RKO (cell line): Measurements from ENCODE around the gene MAP3K9.
A peak's percentile ranks its signal among the peaks of the same experiment; 100 is the strongest.

ENCODE experiments used
- DNase-seq: peaks from one replicate; pipeline ENCODE4 v3.0.0-alpha.2; 2016; ENCODE audit warnings: low spot score

The MAP3K9 gene

GRCh38 chr14:70785556-70785955 lies 23.8 kb downstream of the MAP3K9 start:
- peak; percentile 42 for DNase-seq

GRCh38 chr14:70784886-70785285 lies 24.4 kb downstream of the MAP3K9 start:
- DNase-seq, result no peak

- DNase-seq, result peak; percentile 9
These were observed 27.0 kb downstream of the MAP3K9 start for GRCh38 chr14:70782361-70782760.

- no peak for DNase-seq
These were observed 28.8 kb downstream of the MAP3K9 start for GRCh38 chr14:70780396-70781075.

GRCh38 chr14:70779667-70780066 lies 29.6 kb downstream of the MAP3K9 start:
- DNase-seq, result no peak

- no peak for DNase-seq
These were observed 33.1 kb downstream of the MAP3K9 start for GRCh38 chr14:70776197-70776596.

- DNase-seq, result no peak
These were observed 36.0 kb downstream of the MAP3K9 start for GRCh38 chr14:70773182-70773862.

- DNase-seq, result no peak
These were observed 37.5 kb downstream of the MAP3K9 start for GRCh38 chr14:70771781-70772212.

- DNase-seq, result no peak
These were observed 38.8 kb downstream of the MAP3K9 start for GRCh38 chr14:70770490-70770889.

- no peak for DNase-seq
These were observed 49.9 kb downstream of the MAP3K9 start for GRCh38 chr14:70759398-70759797.

GRCh38 chr14:70755655-70756054 lies 53.7 kb downstream of the MAP3K9 start:
- no peak for DNase-seq

- DNase-seq, result no peak
These were observed 54.3 kb downstream of the MAP3K9 start for GRCh38 chr14:70754991-70755390.

GRCh38 chr14:70753518-70753953 lies 55.8 kb downstream of the MAP3K9 start:
- no peak for DNase-seq

GRCh38 chr14:70748422-70748821 lies 60.9 kb downstream of the MAP3K9 start:
- DNase-seq, result no peak

GRCh38 chr14:70744641-70745040 lies 64.7 kb downstream of the MAP3K9 start:
- no peak for DNase-seq

- DNase-seq, result no peak
These were observed 67.0 kb downstream of the MAP3K9 start for GRCh38 chr14:70742316-70742715.

GRCh38 chr14:70741482-70741881 lies 67.8 kb downstream of the MAP3K9 start:
- DNase-seq, result no peak

GRCh38 chr14:70735043-70735442 lies 74.3 kb downstream of the MAP3K9 start:
- no peak for DNase-seq

GRCh38 chr14:70731447-70732239 lies 77.7 kb downstream of the MAP3K9 start:
- DNase-seq, result peak; percentile 48

GRCh38 chr14:70730393-70730792 lies 78.9 kb downstream of the MAP3K9 start:
- DNase-seq, result no peak

- DNase-seq, result no peak
These were observed 82.5 kb downstream of the MAP3K9 start for GRCh38 chr14:70726651-70727375.

- DNase-seq, result no peak
These were observed 84.4 kb downstream of the MAP3K9 start for GRCh38 chr14:70724944-70725343.
